Stimulated activated CD8-positive, alpha-beta memory T cell treated with anti-CD3 and anti-CD28 coated beads, Interleukin-7, amount 100 ng/mL, for 24 hours (primary cell): ENCODE results near the gene LSM14B.
A peak's percentile ranks its signal among the peaks of the same experiment; 100 is the strongest.

ENCODE experiments used
- DNase-seq: peaks from one replicate; pipeline ENCODE4 v3.0.0-alpha.2; 2020; ENCODE audit warnings: low read depth

The LSM14B gene

DNA sequence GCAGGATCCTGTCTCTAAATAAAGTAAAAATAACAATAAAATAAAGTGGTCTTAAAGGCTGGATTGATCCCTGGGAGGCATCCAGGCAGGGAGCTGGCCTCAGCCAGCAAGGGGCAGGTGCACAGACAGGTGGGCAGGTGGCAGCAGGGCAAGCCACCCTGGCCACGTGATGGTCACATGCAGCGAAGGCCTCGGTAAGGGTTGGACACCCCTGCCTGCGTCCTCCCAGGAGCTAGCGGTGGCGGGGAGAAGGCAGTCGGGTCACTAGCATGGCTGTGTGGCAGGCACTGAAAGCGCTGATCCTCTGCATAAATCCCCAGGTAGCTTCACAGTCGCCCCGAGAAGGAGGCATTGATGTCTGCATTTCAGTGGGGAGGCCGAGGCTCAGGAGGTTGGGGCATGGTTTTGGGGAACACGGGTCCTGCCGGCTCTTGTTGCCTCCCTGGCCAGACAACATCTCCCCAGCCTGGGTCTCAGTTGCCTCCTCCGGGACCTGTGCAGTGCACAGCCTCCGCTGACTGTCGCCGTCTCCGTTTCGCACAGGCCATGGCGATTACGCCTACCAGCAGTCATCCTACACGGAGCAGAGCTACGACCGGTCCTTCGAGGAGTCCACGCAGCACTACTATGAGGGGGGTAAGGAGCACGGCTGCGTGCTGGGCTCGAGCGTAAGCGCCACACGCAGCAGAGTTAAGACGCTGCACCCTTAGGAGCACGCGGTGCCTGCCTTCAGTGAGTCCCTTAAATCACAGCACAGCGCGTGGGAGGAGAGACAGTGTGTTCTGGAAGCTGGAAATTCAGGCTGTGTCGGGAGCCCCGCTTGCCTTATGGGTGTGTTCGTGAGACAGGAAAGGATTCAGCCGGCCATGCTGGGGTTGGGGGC is 42.8 kb downstream of the LSM14B start:
- DNase-seq, result no peak

DNA sequence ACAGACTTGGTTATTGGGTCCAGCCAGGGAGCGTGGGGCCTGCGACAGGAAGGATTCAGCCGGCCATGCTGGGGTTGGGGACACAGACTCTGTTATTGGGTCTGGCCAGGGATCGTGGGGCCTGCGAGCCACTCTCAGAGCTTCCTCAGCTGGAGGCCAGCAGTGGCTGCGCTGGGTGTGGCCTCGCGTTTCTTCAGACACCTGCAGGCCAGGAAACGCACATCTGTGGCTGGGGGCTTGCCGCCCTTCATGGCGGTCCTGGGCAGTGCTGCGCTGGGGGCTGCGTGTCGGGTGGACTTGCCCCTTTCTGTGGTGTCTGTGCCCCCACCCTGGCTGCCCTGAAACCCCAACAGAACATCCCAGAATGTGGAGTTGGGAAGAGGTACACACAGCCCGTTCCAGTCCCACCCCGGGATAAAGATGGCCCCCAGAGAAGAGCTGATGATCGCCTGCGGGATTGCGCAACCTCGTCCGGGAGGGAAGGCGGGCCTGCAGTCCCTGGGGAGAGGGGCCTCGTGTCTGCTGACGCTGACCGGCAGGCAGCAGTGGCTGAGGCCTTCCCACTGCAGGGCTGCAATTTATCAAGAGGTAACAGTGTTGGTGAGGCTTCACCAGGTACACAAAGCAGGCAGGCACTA is 43.6 kb downstream of the LSM14B start:
- no peak for DNase-seq

DNA sequence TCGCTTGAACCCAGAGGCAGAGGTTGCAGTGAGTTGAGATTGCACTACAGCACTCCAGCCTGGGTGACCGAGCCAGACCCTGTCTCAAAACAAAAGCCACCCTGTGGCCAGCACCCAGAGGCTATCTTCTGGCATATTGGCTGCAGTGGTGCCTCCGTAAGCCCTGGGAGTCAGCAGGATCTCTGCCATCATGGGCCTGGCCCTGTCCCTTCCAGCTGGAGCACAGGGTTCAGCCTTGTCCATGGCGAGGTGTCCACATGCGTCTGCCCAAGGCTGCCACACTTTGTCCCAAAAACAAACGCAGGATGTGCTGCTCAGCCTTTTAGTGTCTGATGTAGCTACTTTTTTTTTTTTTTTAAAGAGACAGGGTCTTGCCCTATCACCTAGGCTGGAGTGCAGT is 45.2 kb downstream of the LSM14B start:
- DNase-seq, result no peak

DNA sequence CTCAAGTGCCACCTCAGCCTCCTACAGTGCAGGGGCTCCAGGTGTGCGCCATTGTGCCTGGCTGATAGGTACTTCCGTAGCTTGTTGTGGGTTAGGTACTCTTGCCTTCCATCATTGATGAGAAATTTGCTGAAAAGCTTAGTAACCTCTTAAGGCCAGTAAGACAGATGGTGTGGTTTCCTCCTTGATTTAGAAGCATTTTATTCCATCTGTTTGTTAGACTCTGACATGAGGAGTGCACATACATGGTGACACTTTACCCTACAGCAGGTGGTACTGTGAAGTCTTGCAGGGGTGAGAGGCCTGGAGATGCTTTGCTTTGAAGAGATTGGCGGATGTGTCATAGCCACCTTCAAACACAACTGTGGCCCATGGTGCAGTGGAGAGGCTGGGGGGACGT is 45.8 kb downstream of the LSM14B start:
- DNase-seq, result no peak

DNA sequence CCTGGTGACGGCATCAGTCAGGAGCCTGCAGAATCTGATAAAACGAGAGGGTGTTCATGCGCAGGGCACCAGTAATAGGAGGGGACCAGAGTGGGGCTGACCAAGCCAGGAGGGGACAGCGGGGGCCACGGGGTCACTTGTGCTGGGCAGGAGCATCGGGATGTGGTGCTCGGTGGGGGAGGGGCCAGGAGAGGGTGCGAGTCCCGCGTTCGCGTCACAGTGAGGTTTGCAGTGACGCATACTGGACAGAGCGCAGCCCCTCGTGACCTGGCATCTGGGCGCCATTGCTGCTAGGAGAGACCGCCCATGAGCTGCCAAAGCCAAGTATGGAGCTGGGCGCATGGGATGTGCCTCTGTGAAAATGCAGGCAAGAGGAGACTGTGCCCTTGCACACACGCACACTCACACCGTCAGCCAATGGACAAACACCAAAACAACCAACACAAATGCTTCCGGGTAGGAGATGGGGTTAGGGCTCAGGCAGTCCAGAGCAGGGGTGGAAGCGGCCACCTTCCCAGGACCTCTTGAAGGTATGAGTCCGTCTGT is 46.7 kb downstream of the LSM14B start:
- no peak for DNase-seq

DNA sequence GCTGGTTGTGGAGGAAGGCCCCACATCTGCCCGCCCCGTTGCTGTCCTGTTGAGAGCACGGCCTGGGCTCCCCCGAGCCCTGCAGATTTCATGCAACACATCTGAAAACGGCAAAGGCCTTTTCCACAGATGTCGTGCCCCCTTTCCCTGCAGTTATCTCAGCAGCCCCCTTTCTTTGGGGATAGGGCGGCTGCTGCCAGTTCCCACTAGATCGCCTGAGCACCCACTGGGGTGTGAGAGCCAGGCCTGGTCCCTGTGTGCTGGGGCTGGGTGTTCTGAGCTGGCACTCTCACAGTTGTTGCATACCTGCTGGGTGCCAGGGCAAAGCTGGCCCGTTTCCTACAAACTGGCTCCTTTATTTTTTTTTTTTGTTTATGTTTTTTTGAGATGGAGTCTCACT is 48.3 kb downstream of the LSM14B start:
- DNase-seq, result no peak

DNA sequence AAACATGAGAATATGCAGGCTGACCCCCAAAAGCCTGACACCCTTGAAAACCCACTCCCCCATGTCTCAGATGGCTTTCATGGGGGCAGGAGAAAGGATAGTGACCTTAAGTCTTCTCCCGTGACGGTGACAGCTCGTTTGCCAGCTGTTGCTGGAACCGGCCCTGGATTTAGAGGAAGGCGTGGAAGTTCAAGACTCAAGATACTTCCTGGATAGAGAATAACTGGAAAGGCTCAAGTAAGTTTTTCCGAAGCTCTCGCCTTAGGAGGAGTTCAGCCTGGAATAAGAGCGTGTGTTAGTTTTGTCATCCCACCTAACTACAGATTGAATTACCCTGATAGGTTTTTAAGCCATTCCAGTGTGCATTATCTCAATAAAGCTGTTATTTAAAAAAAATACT is 49.0 kb downstream of the LSM14B start:
- DNase-seq, result no peak

DNA sequence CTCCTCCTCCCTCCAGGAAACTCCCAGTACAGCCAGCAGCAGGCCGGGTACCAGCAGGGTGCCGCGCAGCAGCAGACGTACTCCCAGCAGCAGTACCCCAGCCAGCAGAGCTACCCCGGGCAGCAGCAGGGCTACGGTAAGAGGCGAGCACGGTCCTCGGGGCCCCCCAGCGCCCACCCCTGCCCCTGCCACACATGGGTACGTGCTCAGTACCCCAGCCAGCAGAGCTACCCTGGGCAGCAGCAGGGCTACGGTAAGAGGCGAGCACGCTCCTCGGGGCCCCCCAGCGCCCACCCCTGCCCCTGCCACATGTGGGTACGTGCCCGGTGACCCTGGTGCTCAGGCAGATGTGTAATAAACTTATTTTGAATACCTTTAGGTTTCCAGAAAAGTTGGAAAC is 50.4 kb downstream of the LSM14B start:
- DNase-seq, result no peak

DNA sequence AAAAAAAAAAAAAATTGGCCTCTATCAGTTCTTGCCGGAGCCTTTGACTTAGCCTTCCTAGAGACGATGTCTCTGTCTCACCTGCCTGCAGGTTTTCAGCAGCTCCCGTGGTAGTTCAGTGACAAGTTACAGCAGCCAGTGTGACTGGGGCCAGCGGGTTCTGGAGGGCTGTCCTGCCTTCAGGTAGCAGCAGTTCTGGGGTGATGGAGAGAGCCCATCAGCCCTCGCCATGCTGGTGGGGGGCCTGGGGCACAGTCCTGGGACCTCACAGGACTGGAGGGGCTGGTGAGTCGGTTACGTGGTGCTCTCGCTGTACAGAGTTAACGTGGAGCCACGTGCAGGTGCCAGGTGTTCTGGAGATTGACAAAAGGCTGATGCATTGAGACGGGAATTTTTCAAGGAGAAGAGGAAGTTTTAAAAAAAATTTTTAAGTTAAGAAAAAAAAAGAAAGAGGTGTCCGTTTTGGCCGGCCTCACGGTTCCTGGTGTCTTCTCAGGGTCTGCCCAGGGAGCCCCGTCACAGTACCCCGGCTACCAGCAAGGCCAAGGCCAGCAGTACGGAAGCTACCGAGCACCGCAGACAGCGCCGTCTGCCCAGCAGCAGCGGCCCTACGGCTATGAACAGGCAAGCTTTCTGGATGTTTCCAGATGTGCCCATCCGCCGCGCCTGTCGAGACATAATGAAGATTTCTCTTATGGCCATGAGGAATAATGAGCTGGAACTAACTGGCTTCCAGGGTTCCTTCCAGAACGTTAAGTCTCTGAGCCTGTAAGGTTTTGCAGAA is 51.9 kb downstream of the LSM14B start:
- no peak for DNase-seq

DNA sequence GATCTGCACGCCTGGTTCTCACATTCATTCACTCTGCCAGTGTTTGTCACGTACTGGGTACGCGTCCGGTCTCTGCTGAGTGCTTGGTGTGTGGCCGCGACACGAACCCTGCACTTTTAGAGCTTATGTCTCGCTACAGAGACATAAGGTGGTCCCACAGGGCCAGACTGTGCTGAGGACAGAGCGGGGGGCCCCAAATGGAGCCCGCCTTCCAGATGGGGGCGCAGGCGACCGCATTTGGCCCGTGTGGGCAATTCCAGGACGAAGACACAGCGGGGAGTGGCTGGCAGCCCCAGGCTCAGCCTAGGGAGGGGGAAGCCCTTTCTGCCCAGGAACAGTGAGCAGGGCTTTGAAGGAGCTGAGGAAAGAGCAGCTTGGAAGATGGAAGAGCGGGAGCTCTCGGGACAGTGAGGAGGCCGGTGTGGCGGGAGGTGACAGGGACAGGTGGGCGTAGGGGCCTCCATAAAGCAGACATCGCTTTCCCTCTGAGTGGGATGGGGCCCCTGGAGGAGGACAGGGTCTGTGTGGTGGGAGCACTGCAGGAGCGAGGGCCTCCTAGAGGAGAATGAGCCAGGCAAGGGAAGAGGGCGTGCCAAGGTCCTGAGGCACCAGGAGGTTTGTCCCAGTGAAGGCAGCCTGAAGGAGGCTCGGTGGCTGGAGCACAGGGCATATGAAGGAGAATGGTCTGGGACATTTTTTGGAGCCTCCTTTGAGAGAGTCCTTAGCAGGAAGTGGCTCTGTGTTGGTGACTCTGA is 52.8 kb downstream of the LSM14B start:
- DNase-seq, result no peak

DNA sequence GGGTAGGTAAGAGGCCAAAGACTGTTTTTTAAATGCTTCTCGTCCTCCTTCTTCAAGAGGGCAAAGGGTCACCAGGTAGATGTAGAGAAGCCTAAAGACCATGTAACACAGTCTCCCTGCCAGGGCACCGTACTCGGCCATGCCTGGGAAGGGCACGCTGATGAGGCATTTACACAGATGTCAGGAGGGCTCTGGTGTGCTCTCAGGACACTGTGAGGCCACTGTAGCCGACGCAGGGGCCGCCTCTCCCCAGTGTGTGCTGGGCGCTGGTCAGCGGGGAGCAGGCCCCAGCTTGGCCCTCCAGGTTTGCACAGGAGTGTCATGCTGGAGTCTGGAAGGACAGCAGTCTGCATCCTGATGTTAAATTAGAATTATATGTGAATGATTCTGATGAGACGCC is 53.4 kb downstream of the LSM14B start:
- no peak for DNase-seq

DNA sequence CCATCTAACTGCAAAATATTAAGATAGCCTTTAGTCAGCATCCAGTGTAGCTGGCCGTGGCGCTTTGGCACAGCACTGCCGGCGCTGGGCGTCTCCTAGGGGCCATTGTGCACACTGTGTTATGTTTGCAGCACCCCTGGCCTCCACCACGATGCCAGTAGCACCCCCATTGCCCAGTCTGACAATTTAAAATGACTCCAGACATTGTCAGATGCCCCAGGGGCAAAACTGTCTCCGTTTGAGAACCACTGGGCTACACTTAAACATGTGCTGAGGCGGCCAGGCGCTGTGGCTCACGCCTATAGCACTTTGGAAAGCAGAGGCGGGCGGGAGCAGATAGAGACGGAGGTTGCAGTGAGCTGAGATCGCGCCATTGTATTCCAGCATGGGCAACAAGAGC is 54.6 kb downstream of the LSM14B start:
- DNase-seq, result no peak

DNA sequence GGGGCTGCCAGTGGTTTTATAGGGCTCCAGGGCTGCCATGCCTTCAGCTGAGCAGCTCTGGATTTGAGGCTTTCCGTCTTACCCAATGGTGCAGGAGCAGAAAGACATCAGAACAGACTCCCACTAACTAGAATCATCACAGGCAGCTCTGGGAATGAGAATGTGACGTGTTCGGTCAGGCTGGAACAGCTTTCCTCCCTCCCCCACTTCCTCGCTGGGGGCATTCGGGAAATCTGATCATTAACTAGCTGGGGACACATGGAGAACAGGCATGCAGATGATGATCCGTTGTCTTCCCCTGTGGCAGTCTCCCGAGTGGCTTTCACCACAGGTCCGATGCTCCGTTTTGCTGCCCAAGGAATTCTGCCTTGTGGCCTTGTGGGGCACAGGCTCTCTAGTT is 55.0 kb downstream of the LSM14B start:
- no peak for DNase-seq

DNA sequence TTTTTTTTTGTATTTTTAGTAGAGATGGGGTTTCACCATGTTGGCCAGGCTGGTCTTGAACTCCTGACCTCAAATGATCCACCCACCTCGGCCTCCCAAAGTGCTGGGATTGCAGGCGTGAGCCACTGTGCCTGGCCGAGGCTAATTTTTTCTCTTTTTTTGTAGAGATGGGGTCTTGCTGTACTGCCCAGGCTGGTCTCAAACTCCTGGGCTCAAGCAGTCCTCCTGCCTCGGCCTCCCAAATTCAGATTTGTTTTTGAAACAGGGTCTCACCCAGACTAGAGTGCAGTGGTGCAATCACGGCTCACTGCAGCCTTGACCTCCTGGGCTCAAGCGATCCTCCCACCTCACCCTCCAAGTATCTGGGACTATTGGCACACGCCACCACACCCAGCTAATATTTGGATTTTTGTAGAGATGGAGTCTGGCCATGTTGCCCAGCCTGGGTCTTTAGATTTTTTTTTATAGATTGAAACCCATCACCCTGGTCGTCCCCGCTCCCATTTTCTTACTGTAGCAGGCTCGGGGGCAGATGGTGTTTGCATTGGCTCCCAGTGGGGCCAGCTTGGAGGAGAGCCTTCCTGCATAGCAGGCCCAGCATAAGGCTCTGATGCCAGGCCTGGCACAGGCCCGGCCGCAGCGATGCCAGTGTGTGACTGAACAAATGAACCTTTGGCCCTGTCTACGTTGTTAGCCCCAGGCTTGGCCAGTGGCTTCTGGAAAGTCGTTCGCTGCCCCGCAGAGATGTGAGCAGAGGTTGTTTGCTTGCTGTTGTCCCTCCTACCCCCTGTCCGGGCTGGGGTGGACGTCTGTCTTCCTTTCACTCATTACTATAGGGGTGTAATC is 56.3 kb downstream of the LSM14B start:
- no peak for DNase-seq

DNA sequence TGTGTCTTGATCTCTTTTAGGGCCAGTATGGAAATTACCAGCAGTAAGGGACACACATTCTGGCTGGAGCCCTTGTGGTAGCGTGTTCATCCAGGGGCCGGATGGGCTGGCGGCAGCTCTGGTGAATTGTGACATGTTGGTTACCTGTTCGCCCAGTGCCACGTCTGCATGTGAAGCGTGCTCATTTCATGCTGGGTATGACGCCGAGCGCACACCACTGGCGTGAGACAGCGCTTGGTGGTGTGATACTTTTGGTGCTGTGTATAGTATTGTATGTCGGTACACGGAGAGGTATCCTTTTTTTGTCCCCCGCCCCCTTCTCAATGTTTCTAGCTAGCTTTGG is 56.9 kb downstream of the LSM14B start:
- no peak for DNase-seq

DNA sequence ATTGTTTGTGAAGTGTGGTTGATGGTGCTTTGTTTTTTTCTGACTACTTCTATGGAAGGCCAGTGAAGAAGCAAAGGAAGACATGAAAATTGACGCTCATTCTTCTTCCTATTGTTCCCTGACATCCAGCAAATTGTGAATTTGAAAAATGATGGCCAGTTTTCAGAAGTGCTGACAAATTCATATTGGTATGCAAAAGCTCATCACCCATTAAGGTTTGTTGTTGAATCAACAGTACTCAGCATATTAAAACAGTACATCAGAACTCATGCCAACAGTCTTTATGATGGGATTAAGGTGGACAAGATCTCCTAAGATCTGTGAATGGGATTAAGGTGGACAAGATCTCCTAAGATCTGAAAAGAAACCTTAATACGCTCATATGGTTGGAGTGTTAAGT is 59.5 kb downstream of the LSM14B start:
- DNase-seq, result no peak

DNA sequence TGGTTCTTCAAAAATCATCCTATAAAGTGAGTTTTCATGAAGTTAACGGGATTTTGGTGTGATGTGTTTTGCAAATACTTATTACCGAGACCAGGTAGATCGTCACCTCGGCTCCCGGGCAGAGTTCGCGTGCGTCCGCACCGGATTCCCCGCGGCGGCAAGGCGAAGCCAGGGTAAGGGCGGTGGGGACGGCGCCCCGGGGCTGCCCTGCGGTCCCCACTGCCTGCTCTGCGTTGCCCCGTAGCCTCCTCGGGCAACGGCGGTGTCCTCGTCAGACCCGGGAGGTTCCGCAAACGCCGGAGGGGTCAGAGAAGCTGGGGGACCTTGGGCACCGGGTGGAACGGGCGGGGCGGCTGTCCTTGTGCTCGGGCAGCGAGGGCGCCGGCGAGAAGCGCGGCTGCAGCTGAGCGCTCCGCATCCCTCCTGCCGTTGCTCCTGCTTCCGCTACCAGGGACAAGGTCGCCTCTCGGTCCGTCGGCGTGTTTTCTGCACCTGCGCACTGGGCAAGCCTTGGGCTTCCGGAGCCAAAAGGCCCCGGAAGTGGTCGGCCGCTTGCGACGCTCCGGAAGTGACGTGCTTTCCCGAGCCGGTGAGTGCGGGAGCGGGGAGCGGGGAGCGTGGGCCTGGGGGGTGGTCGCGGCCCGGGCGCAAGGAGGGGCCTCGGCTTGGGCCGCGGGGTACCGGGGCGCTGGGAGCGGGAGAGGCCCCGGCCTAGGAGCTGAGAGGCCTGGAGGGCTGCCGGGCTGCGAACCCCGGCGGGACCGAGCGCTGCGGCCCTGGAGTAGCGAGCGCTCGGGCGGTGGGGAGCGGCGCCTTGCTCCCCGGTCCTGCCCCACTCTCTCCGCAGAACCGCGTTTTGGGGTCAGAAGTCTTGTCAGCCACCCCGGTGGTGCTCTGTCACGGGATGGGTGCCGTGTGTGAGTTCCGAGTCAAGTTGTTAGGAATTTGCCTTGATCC is 60.5 kb downstream of the LSM14B start, which contains the start of gene MTG2:
Gene MTG2, plus strand, starts transcription at position 560 of the 957 bp plus-strand sequence. CDS start 10,393 bp downstream, outside the sequence.
- DNase-seq, result peak; percentile 89

DNA sequence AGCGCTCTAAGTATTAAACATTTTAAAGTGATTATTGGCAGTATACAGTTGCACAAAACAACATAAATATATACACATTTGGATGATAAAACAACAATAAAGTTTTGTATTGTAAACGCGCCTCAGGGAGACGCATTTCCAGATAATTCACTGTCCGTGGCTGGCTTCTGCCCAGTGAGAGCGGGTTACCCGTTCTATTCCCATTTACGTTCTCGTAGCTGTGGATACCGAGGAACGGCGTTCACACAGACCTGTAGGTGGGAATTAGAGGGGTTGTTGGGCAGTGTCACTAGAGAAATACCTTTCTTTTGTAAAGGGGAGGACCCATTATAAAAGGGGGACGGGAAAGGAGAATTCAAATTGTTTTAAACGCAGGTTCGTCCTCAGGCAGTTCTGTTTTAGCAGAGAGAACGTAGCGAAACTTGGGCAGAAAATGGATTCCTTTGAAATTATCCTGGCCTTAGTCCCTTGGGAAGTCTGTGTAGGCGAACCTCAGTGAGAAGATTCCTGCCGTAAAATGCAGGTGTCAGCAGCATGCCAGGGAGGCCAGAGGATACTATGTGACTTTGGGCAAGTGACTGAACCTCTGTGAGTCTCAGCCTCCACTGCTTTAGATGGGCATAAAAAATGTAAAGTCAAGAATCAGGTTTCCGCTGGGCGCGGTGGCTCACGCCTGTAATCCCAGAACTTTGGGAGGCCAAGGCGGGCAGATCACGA is 61.3 kb downstream of the LSM14B start:
- DNase-seq, result no peak
